HL-60 (cell line): Measurements from ENCODE around the gene MACROD2.

Experiments used
- POLR2AphosphoS5 ChIP-seq: IDR thresholded peaks from 2 replicates; pipeline ENCODE4 v1.6.1; 2012; ENCODE audit warnings: low read depth
- TF ChIP-seq, protein P1 (sequence below): IDR thresholded peaks from one replicate; pipeline ENCODE4 v1.5.1; 2011; ENCODE audit warnings: low read length, control low read depth, inconsistent platforms; ENCODE audit not compliant: insufficient read depth
- TF ChIP-seq, protein P2 (sequence below): IDR thresholded peaks from 2 replicates; pipeline ENCODE4 v1.6.1; 2012; ENCODE audit warnings: low read depth; ENCODE audit not compliant: insufficient replicate concordance

- no peak for TF ChIP-seq POLR2AphosphoS5
- TF ChIP-seq, protein P1, sequence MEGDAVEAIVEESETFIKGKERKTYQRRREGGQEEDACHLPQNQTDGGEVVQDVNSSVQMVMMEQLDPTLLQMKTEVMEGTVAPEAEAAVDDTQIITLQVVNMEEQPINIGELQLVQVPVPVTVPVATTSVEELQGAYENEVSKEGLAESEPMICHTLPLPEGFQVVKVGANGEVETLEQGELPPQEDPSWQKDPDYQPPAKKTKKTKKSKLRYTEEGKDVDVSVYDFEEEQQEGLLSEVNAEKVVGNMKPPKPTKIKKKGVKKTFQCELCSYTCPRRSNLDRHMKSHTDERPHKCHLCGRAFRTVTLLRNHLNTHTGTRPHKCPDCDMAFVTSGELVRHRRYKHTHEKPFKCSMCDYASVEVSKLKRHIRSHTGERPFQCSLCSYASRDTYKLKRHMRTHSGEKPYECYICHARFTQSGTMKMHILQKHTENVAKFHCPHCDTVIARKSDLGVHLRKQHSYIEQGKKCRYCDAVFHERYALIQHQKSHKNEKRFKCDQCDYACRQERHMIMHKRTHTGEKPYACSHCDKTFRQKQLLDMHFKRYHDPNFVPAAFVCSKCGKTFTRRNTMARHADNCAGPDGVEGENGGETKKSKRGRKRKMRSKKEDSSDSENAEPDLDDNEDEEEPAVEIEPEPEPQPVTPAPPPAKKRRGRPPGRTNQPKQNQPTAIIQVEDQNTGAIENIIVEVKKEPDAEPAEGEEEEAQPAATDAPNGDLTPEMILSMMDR: no peak
- TF ChIP-seq, protein P2, sequence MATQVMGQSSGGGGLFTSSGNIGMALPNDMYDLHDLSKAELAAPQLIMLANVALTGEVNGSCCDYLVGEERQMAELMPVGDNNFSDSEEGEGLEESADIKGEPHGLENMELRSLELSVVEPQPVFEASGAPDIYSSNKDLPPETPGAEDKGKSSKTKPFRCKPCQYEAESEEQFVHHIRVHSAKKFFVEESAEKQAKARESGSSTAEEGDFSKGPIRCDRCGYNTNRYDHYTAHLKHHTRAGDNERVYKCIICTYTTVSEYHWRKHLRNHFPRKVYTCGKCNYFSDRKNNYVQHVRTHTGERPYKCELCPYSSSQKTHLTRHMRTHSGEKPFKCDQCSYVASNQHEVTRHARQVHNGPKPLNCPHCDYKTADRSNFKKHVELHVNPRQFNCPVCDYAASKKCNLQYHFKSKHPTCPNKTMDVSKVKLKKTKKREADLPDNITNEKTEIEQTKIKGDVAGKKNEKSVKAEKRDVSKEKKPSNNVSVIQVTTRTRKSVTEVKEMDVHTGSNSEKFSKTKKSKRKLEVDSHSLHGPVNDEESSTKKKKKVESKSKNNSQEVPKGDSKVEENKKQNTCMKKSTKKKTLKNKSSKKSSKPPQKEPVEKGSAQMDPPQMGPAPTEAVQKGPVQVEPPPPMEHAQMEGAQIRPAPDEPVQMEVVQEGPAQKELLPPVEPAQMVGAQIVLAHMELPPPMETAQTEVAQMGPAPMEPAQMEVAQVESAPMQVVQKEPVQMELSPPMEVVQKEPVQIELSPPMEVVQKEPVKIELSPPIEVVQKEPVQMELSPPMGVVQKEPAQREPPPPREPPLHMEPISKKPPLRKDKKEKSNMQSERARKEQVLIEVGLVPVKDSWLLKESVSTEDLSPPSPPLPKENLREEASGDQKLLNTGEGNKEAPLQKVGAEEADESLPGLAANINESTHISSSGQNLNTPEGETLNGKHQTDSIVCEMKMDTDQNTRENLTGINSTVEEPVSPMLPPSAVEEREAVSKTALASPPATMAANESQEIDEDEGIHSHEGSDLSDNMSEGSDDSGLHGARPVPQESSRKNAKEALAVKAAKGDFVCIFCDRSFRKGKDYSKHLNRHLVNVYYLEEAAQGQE: no peak
Observed at GRCh38 chr20:15487682-15488081, 1492.4 kb downstream of the MACROD2 start.
